ENCODE measurements around the gene FAM234A. TPM values are rescaled to one million over a fixed set of nuclear protein-coding genes. Genes with fewer than 3 reads are reported as not detected.

FAM234A gene
- total RNA-seq (10 to 100 TPM; 26.6 to 29.0 TPM), polyA plus RNA-seq (10 to 100 TPM; 24.1 to 39.7 TPM)

- Histone ChIP-seq H3K4me1 (ENCODE audit: control insufficient read depth in 4 of 4, insufficient read depth in 4 of 4, low read length in 3 of 4) (peaks cover under 1 to 12% (median 7%) of the 10 kb centered on the region in 4 donors), H3K9ac (ENCODE audit: low read depth in 1 of 2, low read length in 2 of 2) (peak within 1 kb of the TSS; percentile 83 to 92), H3K27me3 (ENCODE audit: control insufficient read depth in 4 of 4, insufficient read depth in 4 of 4, low read length in 3 of 4) (no peaks in the 10 kb centered on the region), H3K9me3 (ENCODE audit: control insufficient read depth in 4 of 4, low read length in 3 of 4) (no peaks in the 10 kb centered on the region), H3K27ac (ENCODE audit: low read depth in 1 of 2, low read length in 2 of 2) (peak within 1 kb of the TSS; percentile 83 to 95), H3K36me3 (ENCODE audit: control insufficient read depth in 4 of 4, insufficient read depth in 3 of 4, low read depth in 1 of 4, low read length in 3 of 4) (peaks cover 0 to 3% (median 0%) of the 10 kb centered on the region in 4 donors), H3K4me3 (ENCODE audit: low read depth in 1 of 3, low read length in 3 of 3) (peak within 1 kb of the TSS; percentile 71 to 86 (median 84))
- peak; percentile 95 for DNase-seq (ENCODE audit: low spot score)
- peak; percentile 66 to 90 for TF ChIP-seq GABPA (IDR thresholded peaks at IDR 0.05 in 1 of 2, conservative IDR thresholded peaks at IDR 0.05 in 1 of 2)
- TF ChIP-seq EGR1 (IDR thresholded peaks at IDR 0.05; ENCODE audit: low read depth in 2 of 2) = peak; percentile 65 to 86
- TF ChIP-seq FOXA2 (IDR thresholded peaks at IDR 0.05) = no peak
- TF ChIP-seq TAF1 (conservative IDR thresholded peaks at IDR 0.05) = peak; percentile 27
- TF ChIP-seq MAX (IDR thresholded peaks at IDR 0.05) = no peak
- peak; percentile 91 for TF ChIP-seq YY1 (IDR thresholded peaks at IDR 0.05)
- TF ChIP-seq NR2F2 (IDR thresholded peaks at IDR 0.05) = no peak
- no peak for TF ChIP-seq ATF3 (IDR thresholded peaks at IDR 0.05)
- TF ChIP-seq REST (IDR thresholded peaks at IDR 0.05) = no peak
- TF ChIP-seq ZBTB33 (IDR thresholded peaks at IDR 0.05) = no peak
- under 1% methylated on average over 85 of the region's 85 CpGs for WGBS
Observed at GRCh38 chr16:234468-235305, at the start of gene FAM234A. TSS of gene FAM234A (plus strand) at chr16:234821. CDS start at chr16:254414, 19,593 bp downstream.

- Histone ChIP-seq H3K4me1 (ENCODE audit: control insufficient read depth in 4 of 4, insufficient read depth in 4 of 4, low read length in 3 of 4) (peaks cover 5 to 13% (median 9%) of the 10 kb centered on the region in 4 donors), H3K27me3 (ENCODE audit: control insufficient read depth in 4 of 4, insufficient read depth in 4 of 4, low read length in 3 of 4) (no peaks in the 10 kb centered on the region), H3K36me3 (ENCODE audit: control insufficient read depth in 4 of 4, insufficient read depth in 3 of 4, low read depth in 1 of 4, low read length in 3 of 4) (peaks cover 8 to 25% (median 18%) of the 10 kb centered on the region in 4 donors), H3K4me3 (ENCODE audit: low read depth in 1 of 3, low read length in 3 of 3) (no peak overlapping the region), H3K9me3 (ENCODE audit: control insufficient read depth in 4 of 4, low read length in 3 of 4) (no peaks in the 10 kb centered on the region), H3K9ac (ENCODE audit: low read depth in 1 of 2, low read length in 2 of 2) (no peak overlapping the region), H3K27ac (ENCODE audit: low read depth in 1 of 2, low read length in 2 of 2) (no peak overlapping the region)
- WGBS = 94% methylated on average over 13 of the region's 13 CpGs
- DNase-seq (ENCODE audit: low spot score) = no peak
- TF ChIP-seq FOXA1 (IDR thresholded peaks at IDR 0.05) = no peak
- TF ChIP-seq FOXA2 (IDR thresholded peaks at IDR 0.05) = no peak
- no peak for TF ChIP-seq ZBTB33 (IDR thresholded peaks at IDR 0.05)
- TF ChIP-seq TAF1 (conservative IDR thresholded peaks at IDR 0.05) = no peak
- TF ChIP-seq RAD21 (IDR thresholded peaks at IDR 0.05) = no peak
- TF ChIP-seq MAX (IDR thresholded peaks at IDR 0.05) = no peak
- no peak for TF ChIP-seq RXRA (IDR thresholded peaks at IDR 0.05)
- no peak for TF ChIP-seq GABPA (IDR thresholded peaks at IDR 0.05 in 1 of 2, conservative IDR thresholded peaks at IDR 0.05 in 1 of 2)
- no peak for TF ChIP-seq HNF4A (conservative IDR thresholded peaks at IDR 0.05)
- no peak for TF ChIP-seq YY1 (IDR thresholded peaks at IDR 0.05)
- TF ChIP-seq SP1 (IDR thresholded peaks at IDR 0.05) = no peak
- TF ChIP-seq HNF4G (IDR thresholded peaks at IDR 0.05) = no peak
- TF ChIP-seq ATF3 (IDR thresholded peaks at IDR 0.05) = no peak
- TF ChIP-seq NR2F2 (IDR thresholded peaks at IDR 0.05) = no peak
- TF ChIP-seq JUND (IDR thresholded peaks at IDR 0.05) = no peak
- no peak for TF ChIP-seq REST (IDR thresholded peaks at IDR 0.05)
Observed at GRCh38 chr16:185213-185612, 49.4 kb upstream of the FAM234A start.

Data from liver (tissue), 9 donors.